Measurements from ENCODE around the gene PYGL.

- no peak for TF ChIP-seq CTCF (IDR thresholded peaks at IDR 0.05)
- no peak for TF ChIP-seq POLR2AphosphoS5 (IDR thresholded peaks at IDR 0.05)
- no peak for TF ChIP-seq POLR2A (IDR thresholded peaks at IDR 0.05)
These were observed 6.5 kb downstream of the PYGL start for GRCh38 chr14:50937800-50938199.
